Left ventricle myocardium inferior (tissue), 1 donor: ENCODE results near the gene SPATA31C1. TPM values are rescaled to one million over a fixed set of nuclear protein-coding genes. Genes with fewer than 3 reads are reported as not detected.

Experiments used
- DNase-seq: peaks from one replicate; pipeline ENCODE4 v3.0.0-alpha.2; 2020
- H3K27ac ChIP-seq: fragments of 200-600 bp; replicated peaks from 2 replicates; pipeline ENCODE4 v1.8.0; 2021
- H3K27me3 ChIP-seq: fragments of 200-600 bp; 2 replicates; pipeline ENCODE4 v1.8.0; 2021; ENCODE audit warnings: low read depth
- H3K36me3 ChIP-seq: fragments of 200-600 bp; 2 replicates; pipeline ENCODE4 v1.8.0; 2021
- H3K4me1 ChIP-seq: fragments of 200-600 bp; 2 replicates; pipeline ENCODE4 v1.8.0; 2021
- H3K4me3 ChIP-seq: fragments of 200-600 bp; 2 replicates; pipeline ENCODE4 v1.8.0; 2021; ENCODE audit warnings: mild to moderate bottlenecking, moderate library complexity
- H3K9me3 ChIP-seq: fragments of 200-600 bp; replicated peaks from 2 replicates; pipeline ENCODE4 v1.8.0; 2021
- intact Hi-C: fragments of 100-400 bp; cut with micrococcal nuclease; formaldehyde crosslinking; loops from one replicate; pipeline ENCODE4 v1.11.0; 2022
- total RNA-seq: library from RNA; stranded (reverse); fragmentation: NEBNext Ultra II Directional; extraction: Animal tissue kit (Norgen Biotek cat#: 25700); gene quantifications from one replicate; pipeline ENCODE4 v1.2.1, GENCODE V29; 2021
- TF ChIP-seq, protein P1 (sequence below): fragments of 200-600 bp; IDR thresholded peaks from 2 replicates; pipeline ENCODE4 v1.8.0; 2021; ENCODE audit warnings: antibody characterized with exemption, mild to moderate bottlenecking, borderline replicate concordance
- donor health status: DM: no; HTN: yes; CAD: no; lungs with severe emphysema.

The SPATA31C1 gene
- total RNA-seq, 1 donor from 2014 or later = not detected

DNA sequence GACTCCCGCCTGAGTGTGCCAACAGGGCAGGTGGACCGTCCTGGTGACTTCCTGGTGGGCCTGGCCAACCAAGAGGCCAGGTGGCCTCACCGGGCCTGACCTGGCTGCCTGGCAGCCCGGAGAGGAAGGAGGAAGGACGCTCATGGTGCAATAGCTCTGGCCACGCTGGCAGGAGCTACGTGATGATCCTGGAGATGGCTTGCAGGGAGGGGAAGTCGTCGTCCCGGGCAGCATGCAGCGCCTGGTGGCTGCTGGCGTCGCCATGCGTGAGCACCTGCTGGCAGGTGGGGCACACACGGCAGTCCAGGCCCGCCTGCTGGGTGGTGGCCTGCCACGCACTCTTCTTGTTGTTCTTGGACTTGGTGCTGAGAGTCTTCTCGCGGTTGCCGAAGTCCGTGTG lies 26.3 kb downstream of the SPATA31C1 start:
- H3K4me3 ChIP-seq = no peak overlapping the region
- TF ChIP-seq, protein P1, sequence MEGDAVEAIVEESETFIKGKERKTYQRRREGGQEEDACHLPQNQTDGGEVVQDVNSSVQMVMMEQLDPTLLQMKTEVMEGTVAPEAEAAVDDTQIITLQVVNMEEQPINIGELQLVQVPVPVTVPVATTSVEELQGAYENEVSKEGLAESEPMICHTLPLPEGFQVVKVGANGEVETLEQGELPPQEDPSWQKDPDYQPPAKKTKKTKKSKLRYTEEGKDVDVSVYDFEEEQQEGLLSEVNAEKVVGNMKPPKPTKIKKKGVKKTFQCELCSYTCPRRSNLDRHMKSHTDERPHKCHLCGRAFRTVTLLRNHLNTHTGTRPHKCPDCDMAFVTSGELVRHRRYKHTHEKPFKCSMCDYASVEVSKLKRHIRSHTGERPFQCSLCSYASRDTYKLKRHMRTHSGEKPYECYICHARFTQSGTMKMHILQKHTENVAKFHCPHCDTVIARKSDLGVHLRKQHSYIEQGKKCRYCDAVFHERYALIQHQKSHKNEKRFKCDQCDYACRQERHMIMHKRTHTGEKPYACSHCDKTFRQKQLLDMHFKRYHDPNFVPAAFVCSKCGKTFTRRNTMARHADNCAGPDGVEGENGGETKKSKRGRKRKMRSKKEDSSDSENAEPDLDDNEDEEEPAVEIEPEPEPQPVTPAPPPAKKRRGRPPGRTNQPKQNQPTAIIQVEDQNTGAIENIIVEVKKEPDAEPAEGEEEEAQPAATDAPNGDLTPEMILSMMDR = no peak
- no peaks in the 10 kb centered on the region for H3K9me3 ChIP-seq
- no peaks in the 10 kb centered on the region for H3K4me1 ChIP-seq
- no peaks in the 10 kb centered on the region for H3K36me3 ChIP-seq
- DNase-seq = no peak
- peaks cover 34% of the 10 kb centered on the region for H3K27me3 ChIP-seq
- H3K27ac ChIP-seq = no peak overlapping the region
- intact Hi-C loops = no loop called here

DNA sequence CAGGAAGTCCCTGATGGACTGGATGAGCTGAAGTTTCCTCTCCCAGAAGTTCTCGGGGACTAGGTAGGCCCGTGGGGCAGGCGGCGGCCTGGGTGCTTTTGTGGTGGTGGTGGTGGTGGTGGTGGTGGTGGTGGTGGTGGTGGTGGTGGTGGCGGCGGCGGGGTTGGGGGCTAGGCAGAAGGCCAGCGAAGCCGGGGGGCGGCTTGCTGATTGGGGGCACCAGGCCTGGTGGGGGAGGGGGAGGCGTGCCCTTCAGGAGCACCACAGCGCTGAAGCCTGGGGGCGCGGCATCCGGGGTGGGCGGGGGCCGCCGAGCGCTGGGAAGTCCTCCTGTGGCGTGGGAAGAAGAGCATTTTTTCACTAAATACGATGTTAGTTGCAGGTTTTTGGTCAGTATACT lies 26.9 kb downstream of the SPATA31C1 start:
- no peak overlapping the region for H3K4me3 ChIP-seq
- no peak overlapping the region for H3K27ac ChIP-seq
- no peaks in the 10 kb centered on the region for H3K36me3 ChIP-seq
- H3K4me1 ChIP-seq = no peaks in the 10 kb centered on the region
- TF ChIP-seq, protein P1 = no peak
- no peak for DNase-seq
- H3K27me3 ChIP-seq = peaks cover 40% of the 10 kb centered on the region
- intact Hi-C loops = no loop called here
- no peaks in the 10 kb centered on the region for H3K9me3 ChIP-seq

DNA sequence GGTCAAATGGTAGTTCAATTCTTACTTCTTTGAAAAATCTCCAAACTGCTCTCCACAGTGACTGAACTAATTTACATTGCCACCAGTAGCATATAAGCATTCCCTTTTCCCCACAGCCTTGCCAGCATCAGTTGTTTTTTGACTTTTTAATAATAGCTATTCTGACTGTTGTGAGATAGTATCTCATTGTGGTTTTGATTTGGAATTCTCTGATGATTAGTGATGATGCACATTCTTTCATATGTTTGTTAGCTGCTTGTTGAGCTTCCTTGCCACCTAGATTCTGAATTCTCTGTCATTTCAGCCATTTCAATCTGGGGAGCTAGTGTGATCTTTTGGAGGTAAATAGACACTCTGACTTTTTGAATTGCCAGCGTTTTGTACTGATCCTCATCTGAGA lies 32.5 kb downstream of the SPATA31C1 start:
- Histone ChIP-seq H3K27me3 (peaks cover 30% of the 10 kb centered on the region), H3K27ac (no peak overlapping the region), H3K36me3 (no peaks in the 10 kb centered on the region), H3K4me3 (no peak overlapping the region), H3K4me1 (no peaks in the 10 kb centered on the region), H3K9me3 (peaks cover 11% of the 10 kb centered on the region)
- TF ChIP-seq, protein P1 = no peak
- intact Hi-C loops = no loop called here
- no peak for DNase-seq

DNA sequence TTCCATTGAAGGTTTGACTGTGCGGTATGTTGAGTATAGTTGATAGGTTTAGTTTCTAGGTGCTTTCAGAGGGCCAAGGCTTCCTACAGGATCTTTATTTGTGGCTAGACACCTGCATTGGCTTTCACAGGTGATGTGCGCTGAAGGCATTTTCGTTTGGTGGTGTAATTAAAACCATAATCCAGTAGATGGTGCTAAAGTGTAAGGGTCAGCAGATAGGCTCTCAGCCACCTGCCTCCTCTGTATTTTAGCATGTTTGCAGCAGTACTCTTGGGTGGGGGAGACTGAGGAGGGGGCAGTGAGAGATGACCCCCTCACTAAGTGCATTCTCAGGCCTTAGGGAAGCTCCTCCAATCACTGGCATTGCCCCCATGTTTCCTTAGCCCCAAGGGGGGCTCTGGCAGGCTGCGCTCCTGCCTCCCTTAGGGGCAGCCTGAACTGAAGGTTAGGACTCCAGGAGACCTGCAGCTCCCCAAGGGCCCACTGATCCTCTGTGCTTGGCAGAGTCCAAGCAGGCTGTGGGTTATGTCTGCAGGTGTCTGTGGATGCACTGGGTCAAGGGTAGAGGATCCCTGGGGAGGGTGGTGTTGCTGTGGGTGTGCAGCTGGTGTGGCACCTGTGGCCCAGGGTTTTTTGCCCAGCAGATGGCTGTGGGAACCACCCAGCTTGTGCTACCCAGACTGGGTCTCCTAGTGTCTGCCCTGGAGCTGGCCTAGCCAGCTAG lies 33.2 kb downstream of the SPATA31C1 start:
- Histone ChIP-seq H3K36me3 (no peaks in the 10 kb centered on the region), H3K4me3 (no peak overlapping the region), H3K27me3 (peaks cover 24% of the 10 kb centered on the region), H3K27ac (no peak overlapping the region), H3K9me3 (peaks cover 11% of the 10 kb centered on the region), H3K4me1 (no peaks in the 10 kb centered on the region)
- intact Hi-C loops = no loop called here
- DNase-seq = no peak
- TF ChIP-seq, protein P1 = peak; percentile 51

DNA sequence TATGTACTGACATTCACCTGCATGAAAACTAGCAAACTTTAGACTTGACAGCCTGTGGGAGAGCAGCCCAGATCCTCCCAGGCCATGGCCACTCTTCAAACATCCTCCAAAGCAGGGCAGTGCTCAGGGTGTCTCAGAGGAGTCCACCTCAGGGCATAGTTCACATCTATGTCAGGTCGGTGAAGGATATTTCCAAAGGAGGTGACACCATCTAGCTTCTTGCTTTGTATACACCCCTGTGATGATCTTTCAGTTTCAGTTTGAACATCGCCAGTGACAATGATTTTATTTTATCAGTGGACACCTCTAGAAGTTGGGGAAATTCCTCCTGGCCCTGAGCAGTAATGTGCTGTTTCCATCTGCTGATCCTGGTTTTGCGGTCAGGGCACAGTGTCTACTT lies 36.5 kb downstream of the SPATA31C1 start:
- intact Hi-C loops = no loop called here
- Histone ChIP-seq H3K27me3 (peaks cover 7% of the 10 kb centered on the region), H3K27ac (no peak overlapping the region), H3K36me3 (no peaks in the 10 kb centered on the region), H3K4me1 (no peaks in the 10 kb centered on the region), H3K9me3 (peaks cover 13% of the 10 kb centered on the region), H3K4me3 (no peak overlapping the region)
- TF ChIP-seq, protein P1 = no peak
- DNase-seq = no peak
